ENCODE results near the gene CDC37L1. TPM values are rescaled to one million over a fixed set of nuclear protein-coding genes. Genes with fewer than 3 reads are reported as not detected.
A peak's percentile ranks its signal among the peaks of the same experiment; 100 is the strongest.

Gene CDC37L1
- total RNA-seq, 2 donors from 2014 or later = 44.9 to 53.4 TPM

GRCh38 chr9:4671737-4672136, 7.6 kb upstream of the CDC37L1 start:
- Histone ChIP-seq H3K4me3 (no peak overlapping the region), H3K4me1 (peaks cover 0 to under 1% of the 10 kb centered on the region in 2 donors), H3K27me3 (no peaks in the 10 kb centered on the region), H3K36me3 (no peaks in the 10 kb centered on the region), H3K9me3 (no peaks in the 10 kb centered on the region), H3K27ac (no peak overlapping the region)
- TF ChIP-seq, protein P1, sequence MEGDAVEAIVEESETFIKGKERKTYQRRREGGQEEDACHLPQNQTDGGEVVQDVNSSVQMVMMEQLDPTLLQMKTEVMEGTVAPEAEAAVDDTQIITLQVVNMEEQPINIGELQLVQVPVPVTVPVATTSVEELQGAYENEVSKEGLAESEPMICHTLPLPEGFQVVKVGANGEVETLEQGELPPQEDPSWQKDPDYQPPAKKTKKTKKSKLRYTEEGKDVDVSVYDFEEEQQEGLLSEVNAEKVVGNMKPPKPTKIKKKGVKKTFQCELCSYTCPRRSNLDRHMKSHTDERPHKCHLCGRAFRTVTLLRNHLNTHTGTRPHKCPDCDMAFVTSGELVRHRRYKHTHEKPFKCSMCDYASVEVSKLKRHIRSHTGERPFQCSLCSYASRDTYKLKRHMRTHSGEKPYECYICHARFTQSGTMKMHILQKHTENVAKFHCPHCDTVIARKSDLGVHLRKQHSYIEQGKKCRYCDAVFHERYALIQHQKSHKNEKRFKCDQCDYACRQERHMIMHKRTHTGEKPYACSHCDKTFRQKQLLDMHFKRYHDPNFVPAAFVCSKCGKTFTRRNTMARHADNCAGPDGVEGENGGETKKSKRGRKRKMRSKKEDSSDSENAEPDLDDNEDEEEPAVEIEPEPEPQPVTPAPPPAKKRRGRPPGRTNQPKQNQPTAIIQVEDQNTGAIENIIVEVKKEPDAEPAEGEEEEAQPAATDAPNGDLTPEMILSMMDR (IDR thresholded peaks at IDR 0.05) = no peak
- no peak for DNase-seq (ENCODE audit: low spot score)

DNA sequence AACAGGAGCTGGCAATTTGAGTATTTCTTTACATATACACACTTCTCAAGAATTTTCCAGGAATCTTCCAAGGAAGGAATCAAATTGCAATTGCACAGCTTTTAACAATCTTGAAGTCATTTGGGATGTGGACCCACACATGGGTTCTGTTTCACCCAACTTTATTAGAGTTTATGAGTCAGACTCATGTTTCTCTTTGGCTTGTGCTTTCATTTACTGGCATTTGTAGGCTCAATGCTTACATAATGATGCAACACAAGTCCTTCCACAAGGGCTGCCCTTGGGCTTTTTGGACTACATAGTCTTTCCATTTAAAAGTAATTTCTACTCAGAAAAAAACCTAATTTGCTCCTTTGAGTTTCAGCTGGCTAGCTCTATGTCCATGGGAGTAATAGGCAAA, 4.6 kb upstream of the CDC37L1 start:
- H3K36me3 ChIP-seq = no peaks in the 10 kb centered on the region
- TF ChIP-seq, protein P1 (IDR thresholded peaks at IDR 0.05) = no peak
- H3K4me1 ChIP-seq = peaks cover 0 to 4% of the 10 kb centered on the region in 2 donors
- H3K27me3 ChIP-seq = no peaks in the 10 kb centered on the region
- H3K9me3 ChIP-seq = no peaks in the 10 kb centered on the region
- no peak overlapping the region for H3K27ac ChIP-seq
- DNase-seq (ENCODE audit: low spot score) = no peak
- H3K4me3 ChIP-seq = no peak overlapping the region

DNA sequence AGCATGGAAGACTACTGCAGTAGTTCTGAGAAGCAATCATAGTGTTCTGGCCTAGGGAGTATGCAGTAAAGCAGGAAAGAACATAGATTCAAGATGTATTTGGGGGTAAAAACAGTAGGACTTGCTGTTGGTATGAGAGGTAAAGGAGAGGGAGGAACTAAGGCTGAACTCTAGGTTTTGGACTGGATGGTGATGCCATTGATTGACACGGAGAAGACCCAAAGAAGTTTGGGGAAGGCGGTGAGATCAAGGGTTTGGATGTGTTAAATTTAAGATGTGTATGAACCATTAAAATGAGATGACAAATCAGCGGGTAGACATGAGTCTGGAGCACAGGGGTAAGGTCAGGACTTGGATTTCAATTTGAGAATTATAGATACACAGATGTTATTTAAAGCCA, 2.0 kb upstream of the CDC37L1 start:
- no peaks in the 10 kb centered on the region for H3K36me3 ChIP-seq
- H3K27ac ChIP-seq = no peak overlapping the region
- no peak for DNase-seq (ENCODE audit: low spot score)
- TF ChIP-seq, protein P1 (IDR thresholded peaks at IDR 0.05) = no peak
- no peaks in the 10 kb centered on the region for H3K27me3 ChIP-seq
- H3K9me3 ChIP-seq = no peaks in the 10 kb centered on the region
- no peak overlapping the region for H3K4me3 ChIP-seq
- H3K4me1 ChIP-seq = peaks cover 0 to 19% of the 10 kb centered on the region in 2 donors

- Histone ChIP-seq H3K27me3 (no peaks in the 10 kb centered on the region), H3K36me3 (no peaks in the 10 kb centered on the region), H3K4me3 (peak overlapping the region; percentile 78 to 90), H3K4me1 (peaks cover 0 to 19% of the 10 kb centered on the region in 2 donors), H3K27ac (peak overlapping the region; percentile 96 to 98), H3K9me3 (no peaks in the 10 kb centered on the region)
- no peak for DNase-seq (ENCODE audit: low spot score)
- TF ChIP-seq, protein P1 (IDR thresholded peaks at IDR 0.05) = no peak
Observed at GRCh38 chr9:4678679-4679267, 596 bp upstream of the CDC37L1 start.

GRCh38 chr9:4680173-4680525, 780 bp downstream of the CDC37L1 start:
- no peak for DNase-seq (ENCODE audit: low spot score)
- no peaks in the 10 kb centered on the region for H3K27me3 ChIP-seq
- H3K4me3 ChIP-seq = peak overlapping the region; percentile 78 to 90
- peak overlapping the region; percentile 96 to 98 for H3K27ac ChIP-seq
- H3K4me1 ChIP-seq = peaks cover 0 to 26% of the 10 kb centered on the region in 2 donors
- H3K36me3 ChIP-seq = peaks cover 4% of the 10 kb centered on the region
- TF ChIP-seq, protein P1 (IDR thresholded peaks at IDR 0.05) = no peak
- H3K9me3 ChIP-seq = no peaks in the 10 kb centered on the region

GRCh38 chr9:4680750-4681149, 1.4 kb downstream of the CDC37L1 start:
- H3K27ac ChIP-seq = peak overlapping the region; percentile 96 to 98
- TF ChIP-seq, protein P1 (IDR thresholded peaks at IDR 0.05) = no peak
- H3K36me3 ChIP-seq = peaks cover 10% of the 10 kb centered on the region
- H3K9me3 ChIP-seq = no peaks in the 10 kb centered on the region
- H3K4me1 ChIP-seq = peaks cover 0 to 31% of the 10 kb centered on the region in 2 donors
- H3K27me3 ChIP-seq = no peaks in the 10 kb centered on the region
- peak overlapping the region; percentile 78 to 90 for H3K4me3 ChIP-seq
- no peak for DNase-seq (ENCODE audit: low spot score)

All from right atrium auricular region (tissue), 2 donors.